Retina (tissue), 1 donor: ENCODE measurements around the gene PTCH2.
A peak's percentile ranks its signal among the peaks of the same experiment; 100 is the strongest.
"Not testable (repeated sequence)": the region's sequence is repeated elsewhere in the genome, so short reads cannot be mapped to it uniquely, and the experiment has no call there.

Experiments used
- DNase-seq: peaks from one replicate; pipeline ENCODE4 v3.0.0-alpha.2; 2016

PTCH2 gene

DNA sequence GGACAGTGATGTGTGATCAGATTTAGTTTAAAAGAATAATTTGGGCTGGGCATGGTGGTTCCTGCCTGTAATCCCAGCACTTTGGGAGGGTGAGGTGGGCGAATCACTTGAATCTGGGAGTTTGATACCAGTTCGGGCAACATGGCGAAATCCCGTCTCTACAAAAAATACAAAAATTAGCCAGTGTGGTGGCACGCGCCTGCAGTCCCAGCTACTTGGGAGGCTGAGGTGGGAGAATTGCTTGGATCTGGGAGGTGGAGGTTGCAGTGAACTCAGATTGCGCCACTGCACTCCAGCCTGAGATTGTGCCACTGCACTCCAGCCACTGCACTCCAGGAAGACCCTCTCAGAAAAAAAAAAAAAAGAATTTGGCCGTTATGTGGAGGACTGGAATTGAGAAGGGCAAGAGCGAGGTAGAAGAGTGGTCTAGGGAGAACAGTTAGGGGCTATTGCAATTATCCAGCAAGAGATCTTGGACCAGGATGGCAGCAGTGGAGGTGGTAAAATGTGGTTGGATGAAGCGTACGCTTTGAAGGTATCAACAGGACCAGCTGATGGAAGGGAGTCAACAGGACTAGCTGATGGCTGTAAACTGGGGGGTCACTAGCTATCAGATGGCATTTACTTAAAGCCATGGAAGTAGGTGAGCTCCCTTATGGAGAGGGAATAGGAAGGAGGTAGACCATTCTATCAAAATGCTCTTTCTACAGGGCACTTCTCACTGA lies 25.1 kb downstream of the PTCH2 start:
- DNase-seq = no peak

DNA sequence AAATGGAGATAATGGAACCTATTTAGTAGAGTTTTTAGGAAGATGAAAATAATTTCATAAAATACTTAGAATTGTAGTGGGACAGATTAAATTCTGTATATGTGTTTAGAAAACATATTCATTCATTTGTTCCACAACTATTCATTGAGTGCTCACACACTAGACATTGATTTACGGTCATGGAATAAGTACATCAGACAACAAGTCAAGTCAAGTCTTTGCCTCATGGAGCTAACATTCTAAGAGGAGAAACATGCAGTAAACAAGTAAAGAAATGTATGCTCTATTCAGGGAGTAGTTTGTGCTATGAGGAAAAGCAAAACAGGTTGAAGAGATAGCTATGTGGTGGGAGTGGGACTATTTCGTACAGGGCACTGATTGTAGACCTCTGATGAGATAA lies 25.7 kb downstream of the PTCH2 start:
- no peak for DNase-seq

DNA sequence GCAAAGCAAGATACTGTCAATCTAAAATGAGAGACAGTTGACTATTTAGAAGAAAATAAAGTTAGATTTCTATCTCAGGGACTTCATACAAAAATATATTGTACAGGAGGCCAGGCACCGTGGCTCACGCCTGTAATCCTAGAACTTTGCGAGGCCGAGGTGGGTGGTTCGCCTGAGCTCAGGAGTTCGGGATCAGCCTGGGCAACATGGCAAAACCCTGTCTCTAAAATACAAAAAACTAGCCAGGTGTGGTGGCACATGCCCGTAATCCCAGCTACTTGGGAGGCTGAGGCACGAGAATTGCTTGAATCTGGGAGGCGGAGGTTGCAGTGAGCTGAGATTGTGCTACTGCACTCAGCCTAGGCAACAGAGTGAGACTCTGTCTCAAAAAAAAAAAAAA lies 27.1 kb downstream of the PTCH2 start:
- not testable (repeated sequence) for DNase-seq

GRCh38 chr1:44812822-44813543 lies 30.1 kb downstream of the PTCH2 start:
- no peak for DNase-seq

DNA sequence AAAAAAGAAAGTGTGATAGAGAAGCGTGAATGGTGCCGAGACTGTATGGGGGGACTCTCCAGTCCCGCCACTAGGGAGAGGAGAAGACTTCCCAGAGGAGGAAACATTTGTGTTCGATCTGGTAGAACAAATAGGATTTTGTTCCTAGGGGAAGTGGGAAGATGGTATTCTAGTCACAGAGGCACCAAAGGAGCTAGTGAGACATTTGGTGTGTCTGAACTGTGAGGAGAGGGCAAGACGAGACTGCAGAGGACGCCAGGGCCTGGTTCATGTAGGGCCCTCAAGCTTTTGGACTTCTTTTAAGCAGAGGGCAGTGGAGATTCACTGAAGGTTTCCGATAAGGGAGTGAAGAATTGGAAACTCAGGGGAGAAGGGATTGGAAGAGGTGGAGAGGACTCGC lies 31.8 kb downstream of the PTCH2 start:
- DNase-seq = no peak

DNA sequence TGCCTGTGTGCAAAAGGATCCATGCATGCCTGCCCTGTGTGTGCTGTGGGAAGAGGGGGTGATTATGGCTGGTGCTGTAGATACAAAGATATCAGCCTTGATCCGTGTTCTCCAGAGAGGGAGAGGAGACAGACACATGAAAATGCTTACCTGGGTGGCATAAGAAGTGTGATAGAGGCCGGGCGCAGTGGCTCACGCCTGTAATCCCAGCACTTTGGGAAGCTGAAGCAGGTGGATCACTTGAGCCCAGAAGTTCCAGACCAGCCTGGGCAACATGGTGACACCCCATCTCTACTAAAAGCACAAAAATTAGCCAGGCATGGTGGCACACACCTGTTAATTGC lies 32.3 kb downstream of the PTCH2 start:
- DNase-seq = not testable (repeated sequence)

DNA sequence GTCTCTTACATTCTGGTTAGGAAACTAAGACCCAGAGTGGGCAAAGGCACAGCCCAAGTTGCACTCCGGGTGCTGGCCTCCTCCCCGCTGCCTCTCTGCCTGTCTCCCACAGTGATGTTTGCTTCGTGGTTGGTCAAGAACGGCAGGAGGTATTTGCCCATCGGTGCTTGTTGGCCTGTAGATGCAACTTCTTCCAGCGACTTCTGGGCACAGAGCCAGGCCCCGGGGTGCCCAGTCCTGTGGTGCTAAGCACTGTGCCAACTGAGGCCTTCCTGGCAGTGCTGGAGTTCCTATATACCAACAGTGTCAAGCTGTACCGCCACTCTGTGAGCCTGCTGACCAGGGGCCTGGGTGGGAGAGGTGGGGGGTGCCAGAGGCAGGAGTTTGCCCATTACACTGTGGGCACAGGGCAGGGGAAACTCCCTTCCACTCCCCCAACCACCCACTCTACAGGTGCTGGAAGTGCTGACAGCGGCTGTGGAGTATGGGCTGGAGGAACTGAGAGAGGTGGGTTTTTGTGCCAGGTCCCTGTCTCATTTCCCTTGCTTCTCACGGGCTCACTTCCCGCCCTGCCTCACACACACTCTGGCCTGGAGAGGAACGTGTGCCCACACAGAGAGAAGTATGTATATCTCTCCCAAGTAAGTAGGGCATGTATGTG lies 32.8 kb downstream of the PTCH2 start:
- DNase-seq = no peak

DNA sequence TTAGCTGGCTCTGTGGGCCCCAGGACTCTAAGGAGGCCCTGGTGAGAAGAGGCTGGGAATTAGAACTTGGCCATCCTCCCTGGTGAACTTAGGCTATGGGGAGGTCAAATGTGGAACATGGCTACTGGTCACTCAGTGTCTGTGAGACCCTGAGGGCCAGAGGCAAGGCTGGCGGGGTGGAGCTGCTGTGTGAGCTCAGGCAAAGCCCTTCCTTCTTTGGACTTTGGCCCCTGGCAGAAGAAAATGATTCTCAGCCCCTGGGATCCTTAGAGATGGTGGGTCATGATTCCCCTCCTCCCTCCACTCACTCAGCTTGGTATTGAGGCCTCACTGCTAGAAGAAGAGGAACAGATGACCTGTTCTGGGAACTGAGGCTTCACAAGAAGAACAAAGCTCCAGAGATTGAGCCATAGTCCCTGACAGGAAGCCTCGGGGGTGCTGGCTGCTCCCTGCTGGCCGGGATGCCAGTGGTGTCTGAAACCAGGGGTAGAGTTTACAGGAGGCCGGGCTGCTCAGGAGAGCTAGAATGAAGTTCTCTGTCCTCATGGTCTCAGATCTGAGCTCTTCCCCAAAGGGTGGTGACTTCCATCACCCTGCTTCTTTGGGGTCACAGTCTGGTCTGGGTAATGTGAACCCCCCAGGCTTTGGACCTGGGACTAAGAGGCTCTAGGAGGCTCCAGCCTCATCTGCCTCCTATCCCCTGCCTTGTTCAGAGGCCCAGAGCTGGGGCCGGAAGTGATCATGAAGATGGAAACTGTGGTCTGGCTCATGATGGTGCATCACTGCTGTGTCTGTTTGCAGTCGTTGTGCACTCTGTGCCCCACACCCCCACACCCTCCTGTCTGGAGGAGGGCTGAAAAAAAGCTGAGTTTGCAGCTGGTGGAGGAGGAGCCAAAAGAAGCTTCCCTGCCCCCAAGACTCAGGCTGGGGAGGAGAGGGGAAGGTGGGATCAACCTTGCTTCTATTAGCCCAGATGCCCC lies 33.8 kb downstream of the PTCH2 start:
- DNase-seq = no peak

GRCh38 chr1:44808063-44808937 lies 34.8 kb downstream of the PTCH2 start, which contains the start of gene BTBD19:
Gene BTBD19 (plus strand): TSS chr1:44808523. CDS start chr1:44808821, 298 bp downstream.
- peak; percentile 87 for DNase-seq

DNA sequence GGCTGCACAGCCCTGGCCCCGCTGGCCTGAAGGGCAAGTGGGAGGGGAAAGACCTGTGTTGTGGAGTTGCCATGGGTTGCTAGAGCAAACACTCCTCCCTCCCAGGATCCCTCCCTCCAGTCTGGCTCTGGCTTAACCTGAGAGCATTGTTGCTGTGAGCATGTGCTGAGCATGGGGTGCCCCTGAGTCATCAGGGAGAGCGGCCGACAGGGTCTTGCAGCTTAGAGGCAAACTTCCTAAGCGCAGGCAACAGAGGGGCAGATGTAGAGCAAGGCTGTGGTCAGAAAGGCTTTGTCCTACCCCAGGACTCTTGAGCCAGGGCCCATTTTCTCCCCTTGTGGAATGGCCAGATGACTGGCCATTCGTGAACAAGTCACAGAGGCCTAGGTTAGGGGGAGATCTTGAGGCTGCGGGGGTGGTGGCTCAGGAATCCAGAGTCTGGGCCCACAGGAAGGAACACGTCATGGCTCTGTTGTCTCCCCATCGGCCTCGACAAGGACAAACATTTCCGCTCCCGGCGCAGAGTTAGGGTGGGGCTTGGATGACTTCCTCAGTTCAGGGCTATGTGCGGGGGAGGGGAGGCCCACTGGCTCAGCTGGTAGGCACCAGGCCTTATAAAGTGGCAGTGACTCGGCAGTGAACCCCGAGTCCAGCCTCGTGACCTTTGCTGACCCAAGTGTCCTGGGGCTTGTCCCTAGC lies 35.5 kb downstream of the PTCH2 start:
- DNase-seq = peak; percentile 59

- no peak for DNase-seq
Observed at GRCh38 chr1:44806704-44807363, 36.2 kb downstream of the PTCH2 start, which contains the start of gene DYNLT4. Gene DYNLT4 (minus strand): TSS chr1:44807351. CDS start chr1:44806668, 683 bp downstream.

DNA sequence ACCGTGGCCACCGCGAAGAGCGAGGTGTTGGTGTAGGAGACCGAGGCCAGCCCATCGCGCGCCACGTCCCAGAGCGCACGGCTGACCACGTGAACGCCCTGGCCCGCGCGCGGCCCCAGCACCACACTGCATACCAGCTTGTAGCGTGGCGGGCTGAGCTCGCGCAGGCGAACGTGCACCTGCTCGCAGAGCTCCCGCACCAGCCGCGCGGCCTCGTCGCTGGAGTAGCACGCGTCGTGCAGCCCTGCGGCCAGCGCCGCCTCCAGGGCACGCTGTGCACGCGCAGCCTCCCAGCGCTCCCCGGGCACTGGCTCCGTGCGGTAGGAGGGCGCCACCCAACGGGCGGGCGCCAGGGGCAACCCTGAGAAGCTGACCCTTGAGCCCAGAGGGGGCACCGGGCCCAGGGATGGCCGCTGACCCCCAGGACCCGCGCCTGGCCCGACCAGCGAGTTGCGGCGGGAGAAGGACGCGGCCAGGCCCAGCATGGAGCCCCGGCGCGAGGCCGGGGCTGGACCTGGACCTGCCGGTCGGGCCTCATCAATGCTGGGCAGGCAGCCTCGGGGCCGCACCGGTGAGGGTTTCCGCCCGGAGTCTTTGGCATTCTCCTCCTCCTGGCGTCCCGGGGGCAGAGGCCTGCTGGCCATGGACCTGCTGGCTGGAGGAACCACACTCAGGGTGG lies 36.9 kb downstream of the PTCH2 start:
- no peak for DNase-seq

GRCh38 chr1:44805311-44806024 lies 37.6 kb downstream of the PTCH2 start:
- DNase-seq = no peak

DNA sequence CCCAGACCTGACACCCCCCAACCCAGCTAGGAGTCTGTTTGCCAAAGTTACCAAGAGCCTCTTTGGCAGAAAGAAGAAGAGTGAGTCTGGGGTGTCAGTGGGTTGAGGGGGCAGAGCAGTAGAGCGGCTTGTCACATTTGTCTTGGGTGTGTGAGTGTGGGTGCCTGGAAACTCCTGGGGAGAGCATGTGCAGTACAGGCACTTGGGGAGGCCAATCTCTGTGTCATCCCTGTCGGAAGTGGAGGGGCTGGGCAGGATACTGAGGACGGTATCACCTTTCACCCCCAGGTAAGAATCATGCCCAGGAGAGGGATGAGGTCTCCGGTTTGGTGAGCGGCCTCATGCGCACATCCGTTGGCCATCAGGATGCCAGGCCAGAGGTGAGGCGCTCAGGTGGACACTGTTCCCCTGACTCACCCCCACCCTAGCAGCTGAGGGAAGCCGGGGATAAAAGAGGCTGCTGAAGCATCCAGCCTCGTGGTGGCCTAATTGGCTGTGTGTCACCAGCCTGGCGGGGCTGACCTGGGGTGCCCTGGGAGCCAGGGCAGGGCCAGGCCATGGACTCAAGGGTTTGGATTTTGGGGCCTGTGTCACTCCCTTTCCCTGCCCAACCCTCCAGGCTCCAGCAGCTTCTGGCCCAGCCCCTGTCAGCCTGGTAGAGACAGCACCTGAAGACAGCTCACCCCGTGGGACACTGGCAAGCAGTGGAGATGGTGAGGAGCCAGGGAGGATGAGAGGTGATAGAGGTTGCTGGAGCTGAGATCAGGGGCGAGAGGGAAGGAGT lies 39.5 kb downstream of the PTCH2 start:
- no peak for DNase-seq

DNA sequence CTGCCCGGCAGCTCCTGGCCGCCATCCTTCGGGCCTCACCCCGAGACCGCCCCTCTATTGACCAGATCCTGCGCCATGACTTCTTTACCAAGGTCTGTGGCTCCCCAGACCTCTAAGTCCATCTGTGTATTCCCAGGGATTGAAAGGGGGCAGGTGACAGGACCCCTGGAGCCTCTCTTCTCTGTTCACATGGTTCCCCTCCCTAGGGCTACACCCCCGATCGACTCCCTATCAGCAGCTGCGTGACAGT lies 40.1 kb downstream of the PTCH2 start:
- DNase-seq = no peak

DNA sequence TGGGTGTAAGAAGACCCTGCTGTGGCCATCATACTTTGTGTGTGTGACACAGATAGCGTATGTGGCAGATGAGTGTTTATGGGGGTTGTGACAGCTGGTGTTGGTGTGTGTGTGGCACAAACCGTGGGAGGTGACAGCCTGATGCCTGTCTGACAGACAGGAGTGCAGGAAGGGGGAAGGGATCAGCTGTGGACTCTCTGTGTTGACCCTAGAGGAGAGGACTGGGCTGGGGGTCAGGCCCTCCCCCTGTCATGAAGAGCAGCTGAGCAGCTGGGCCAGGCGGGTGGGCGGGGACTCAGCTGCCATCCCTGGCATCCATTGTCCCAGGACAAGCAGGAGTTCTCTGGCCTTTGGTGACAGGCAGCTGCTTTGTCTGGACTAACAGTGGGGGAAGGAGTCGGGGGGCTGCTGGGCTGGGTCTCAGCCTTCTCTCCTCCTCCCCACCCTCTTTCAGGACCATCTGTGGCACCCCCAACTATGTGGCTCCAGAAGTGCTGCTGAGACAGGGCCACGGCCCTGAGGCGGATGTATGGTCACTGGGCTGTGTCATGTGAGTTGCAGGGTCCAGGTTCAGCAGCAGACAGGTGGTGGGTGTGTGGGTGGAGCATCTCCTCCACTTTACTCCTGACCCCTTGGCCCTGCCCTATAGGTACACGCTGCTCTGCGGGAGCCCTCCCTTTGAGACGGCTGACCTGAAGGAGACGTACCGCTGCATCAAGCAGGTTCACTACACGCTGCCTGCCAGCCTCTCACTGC lies 40.6 kb downstream of the PTCH2 start:
- DNase-seq = peak; percentile 80

DNA sequence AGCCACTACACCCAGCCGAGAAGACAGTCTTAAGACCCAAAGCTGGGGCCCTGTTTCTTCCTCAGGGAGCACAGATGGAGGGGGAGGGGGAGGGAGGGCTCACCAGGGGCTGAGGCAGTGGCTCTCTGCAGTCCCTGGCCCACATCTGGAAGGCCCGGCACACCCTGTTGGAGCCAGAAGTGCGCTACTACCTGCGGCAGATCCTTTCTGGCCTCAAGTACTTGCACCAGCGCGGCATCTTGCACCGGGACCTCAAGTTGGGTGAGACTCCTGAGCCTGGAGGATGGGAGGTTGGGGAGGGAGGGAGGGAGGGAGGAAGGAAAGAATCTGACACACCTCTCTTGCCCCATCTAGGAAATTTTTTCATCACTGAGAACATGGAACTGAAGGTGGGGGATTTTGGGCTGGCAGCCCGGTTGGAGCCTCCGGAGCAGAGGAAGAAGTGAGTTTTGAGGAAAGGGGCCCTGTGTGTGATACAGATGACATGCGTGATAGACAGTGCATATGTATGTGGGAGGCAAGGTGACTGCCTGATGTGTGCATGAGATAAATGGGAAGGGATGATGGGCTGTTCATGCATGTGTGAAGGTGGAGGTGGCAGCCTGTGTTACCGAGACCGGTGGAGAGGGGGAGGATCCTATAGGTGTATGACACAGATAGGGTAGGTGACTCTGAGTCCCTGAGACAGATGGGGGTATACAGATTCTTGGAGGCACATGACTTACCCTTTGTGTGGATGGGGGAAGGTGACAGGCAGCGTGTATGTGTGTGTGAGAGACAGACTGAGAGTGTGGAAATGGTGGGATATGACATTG lies 41.4 kb downstream of the PTCH2 start:
- DNase-seq = no peak
